22Rv1 (cell line): ENCODE data around the gene MDM4.
"Not testable (repeated sequence)": the region's sequence is repeated elsewhere in the genome, so short reads cannot be mapped to it uniquely, and the experiment has no call there.

ENCODE experiments used
- ZFX ChIP-seq: fragments of 450-650 bp; IDR thresholded peaks from 2 replicates; pipeline ENCODE4 v1.6.1; 2017; ENCODE audit warnings: antibody characterized with exemption, borderline replicate concordance
- TF ChIP-seq, protein P1 (sequence below): fragments of 450-650 bp; IDR thresholded peaks from 2 replicates; pipeline ENCODE4 v1.5.1; 2017; ENCODE audit warnings: mild to moderate bottlenecking

DNA sequence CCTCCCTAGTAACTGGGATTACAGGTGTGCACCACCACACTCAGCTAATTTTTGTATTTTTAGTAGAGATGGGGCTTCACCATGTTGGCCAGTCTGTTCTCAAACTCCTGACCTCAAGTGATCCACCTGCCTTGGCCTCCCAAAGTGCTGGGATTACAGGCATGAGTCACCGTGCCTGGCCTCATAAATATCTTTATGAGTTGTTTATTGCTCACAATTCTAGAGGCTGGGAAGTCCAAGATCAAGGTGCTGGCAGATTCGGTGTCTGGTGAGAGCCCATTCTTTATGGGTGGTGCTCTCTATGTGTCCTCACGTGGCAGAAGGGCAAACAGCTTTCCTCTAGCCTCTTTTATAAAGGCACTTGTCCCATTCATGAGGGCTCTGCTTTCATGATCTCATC lies 53.8 kb downstream of the MDM4 start:
- TF ChIP-seq, protein P1, sequence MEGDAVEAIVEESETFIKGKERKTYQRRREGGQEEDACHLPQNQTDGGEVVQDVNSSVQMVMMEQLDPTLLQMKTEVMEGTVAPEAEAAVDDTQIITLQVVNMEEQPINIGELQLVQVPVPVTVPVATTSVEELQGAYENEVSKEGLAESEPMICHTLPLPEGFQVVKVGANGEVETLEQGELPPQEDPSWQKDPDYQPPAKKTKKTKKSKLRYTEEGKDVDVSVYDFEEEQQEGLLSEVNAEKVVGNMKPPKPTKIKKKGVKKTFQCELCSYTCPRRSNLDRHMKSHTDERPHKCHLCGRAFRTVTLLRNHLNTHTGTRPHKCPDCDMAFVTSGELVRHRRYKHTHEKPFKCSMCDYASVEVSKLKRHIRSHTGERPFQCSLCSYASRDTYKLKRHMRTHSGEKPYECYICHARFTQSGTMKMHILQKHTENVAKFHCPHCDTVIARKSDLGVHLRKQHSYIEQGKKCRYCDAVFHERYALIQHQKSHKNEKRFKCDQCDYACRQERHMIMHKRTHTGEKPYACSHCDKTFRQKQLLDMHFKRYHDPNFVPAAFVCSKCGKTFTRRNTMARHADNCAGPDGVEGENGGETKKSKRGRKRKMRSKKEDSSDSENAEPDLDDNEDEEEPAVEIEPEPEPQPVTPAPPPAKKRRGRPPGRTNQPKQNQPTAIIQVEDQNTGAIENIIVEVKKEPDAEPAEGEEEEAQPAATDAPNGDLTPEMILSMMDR, result not testable (repeated sequence)
- TF ChIP-seq ZFX, result not testable (repeated sequence)
